Fibroblast of skin of left quadriceps (primary cell): ENCODE measurements around the gene DSCAM.
A peak's percentile ranks its signal among the peaks of the same experiment; 100 is the strongest.

Experiments
- DNase-seq, 2 experiments: peaks; one replicate each; pipeline ENCODE4 v3.0.0-alpha.2; 2013; ENCODE audit warnings: low read depth in 2 of 2

DSCAM gene

DNA sequence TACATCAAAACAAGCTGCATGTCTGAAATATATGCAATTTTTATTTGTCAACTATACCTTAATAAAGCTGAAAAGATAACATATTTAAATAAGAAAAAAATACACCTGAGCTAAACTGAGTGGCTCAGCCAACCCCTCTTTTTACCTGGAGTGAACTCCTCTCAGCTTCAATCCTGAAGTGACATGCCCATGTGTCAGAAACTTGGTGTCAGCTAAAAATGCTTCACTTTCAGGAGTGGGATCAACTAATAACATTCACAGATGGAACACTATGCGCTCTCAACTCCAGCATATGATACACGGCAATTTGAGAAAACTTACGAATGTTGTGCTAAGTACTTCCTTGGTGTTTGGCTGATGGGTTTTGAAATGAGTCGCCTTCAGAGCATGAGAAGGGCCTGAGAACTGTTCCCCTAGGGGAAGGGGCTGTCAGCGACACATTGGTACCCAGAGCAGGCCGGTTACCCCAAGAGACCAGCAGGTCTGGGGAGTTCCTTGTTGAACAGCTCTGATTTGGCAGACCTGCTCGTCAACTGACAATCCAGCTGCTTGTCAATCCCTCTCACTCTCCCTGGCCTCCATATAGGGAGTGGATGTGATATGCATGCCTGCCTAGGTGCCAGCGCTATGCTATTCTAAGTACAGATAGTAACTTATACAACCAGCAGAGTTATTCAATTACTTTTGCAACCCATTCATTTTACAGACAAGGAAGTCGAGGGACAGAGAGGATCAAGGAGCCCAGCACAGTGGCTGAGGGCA is 712.0 kb downstream of the DSCAM start:
- DNase-seq = no peak

DNA sequence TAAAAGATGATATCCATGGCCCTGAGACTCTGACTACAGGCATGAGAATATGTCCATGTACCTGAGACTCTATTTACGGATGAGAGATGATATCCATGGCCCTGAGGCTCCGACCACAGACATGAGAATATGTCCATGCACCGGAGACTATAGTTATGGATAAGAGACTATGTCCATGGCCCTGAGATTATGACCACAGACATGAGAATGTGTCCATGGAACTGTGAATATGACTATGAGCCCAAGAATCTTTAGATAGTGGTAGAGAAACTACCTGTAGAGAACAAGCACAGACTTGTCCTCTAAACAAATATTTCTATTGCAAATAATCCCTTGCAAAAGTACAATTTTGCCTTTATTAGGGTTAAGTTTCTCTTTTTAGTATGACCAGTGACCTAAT is 716.5 kb downstream of the DSCAM start:
- DNase-seq = no peak

DNA sequence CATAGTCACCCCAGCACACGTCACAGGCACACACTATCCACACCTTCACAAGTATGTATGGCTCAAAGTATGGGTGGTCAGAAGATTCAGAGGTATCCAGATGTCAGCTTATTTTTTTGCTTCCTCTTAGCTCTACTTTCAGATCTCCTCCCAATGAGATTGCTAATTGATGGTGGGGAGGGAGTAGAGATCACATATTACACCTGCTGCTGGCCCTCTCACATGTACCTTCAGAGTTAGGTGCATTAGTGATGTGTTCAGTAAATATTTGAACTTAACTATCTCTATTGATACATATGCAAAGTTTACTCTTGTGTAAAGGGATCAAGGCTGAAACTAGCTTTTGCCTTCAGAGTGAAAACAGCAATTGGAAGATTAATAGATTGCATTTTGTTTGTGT is 717.1 kb downstream of the DSCAM start:
- DNase-seq = no peak

DNA sequence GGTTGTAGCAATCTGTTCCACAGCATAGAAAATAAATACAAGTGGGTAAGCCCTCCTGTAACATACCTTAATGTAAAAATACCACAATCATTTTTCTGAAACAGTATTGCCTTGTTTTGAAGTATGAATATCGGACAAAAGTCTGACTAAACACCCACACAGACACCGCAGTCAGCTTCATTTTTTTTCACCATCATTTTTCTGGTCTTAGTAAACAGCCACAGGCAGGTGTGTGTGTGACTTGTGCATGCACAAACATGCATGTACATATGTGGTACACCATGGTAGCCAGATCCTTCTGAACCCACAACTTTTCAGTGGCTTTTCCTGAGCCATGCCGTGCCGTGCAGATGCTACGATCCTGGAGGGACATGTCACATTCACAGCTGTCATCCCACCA is 718.1 kb downstream of the DSCAM start:
- no peak for DNase-seq

DNA sequence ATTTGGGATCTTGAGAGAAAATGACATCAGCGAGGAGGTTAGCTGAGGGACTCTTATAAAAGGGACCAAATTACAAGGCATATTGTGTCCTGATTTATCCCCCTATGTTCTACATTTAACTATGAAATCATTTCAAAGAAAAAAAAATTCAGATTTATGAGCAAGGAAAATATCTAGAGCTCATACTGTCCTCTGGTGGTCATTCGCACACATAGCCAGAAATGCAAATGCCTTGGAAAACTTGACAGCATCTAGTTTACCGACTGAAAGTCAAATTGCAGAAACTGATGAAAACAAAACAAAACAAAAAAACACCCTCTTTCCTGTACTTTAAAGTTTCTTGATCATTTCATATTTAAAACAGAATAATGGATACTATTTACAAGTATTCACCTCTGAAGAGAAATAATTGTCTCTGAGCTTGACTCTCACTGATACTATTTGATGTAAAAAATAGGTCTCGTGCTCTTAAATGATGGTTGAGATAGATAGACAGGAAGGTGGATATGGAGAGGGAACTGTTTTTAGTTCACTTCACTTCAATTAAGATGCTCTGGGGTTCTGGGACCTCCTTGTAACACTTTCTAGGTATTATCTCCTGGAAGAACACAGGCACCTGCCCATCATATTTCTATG is 725.9 kb downstream of the DSCAM start:
- peak; percentile 7 to 10 for DNase-seq

DNA sequence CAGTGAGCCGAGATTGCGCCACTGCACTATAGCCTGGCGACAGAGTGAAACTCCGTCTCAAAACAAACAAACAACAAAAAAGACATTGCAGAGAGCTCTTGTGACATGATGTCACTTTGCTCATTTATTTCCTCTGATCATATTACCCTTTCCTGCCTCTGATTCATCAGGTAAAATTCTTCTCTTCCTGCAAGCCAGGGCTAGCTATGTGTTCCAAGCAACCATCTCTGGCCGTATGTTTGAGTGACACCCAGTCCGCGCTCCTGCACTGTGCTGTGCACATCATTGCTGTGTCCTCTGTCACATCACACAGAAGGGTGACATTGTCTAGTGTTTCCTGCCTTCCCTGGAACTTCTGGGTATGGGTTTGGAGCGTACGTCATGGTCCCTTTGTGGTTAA is 728.4 kb downstream of the DSCAM start:
- no peak for DNase-seq

DNA sequence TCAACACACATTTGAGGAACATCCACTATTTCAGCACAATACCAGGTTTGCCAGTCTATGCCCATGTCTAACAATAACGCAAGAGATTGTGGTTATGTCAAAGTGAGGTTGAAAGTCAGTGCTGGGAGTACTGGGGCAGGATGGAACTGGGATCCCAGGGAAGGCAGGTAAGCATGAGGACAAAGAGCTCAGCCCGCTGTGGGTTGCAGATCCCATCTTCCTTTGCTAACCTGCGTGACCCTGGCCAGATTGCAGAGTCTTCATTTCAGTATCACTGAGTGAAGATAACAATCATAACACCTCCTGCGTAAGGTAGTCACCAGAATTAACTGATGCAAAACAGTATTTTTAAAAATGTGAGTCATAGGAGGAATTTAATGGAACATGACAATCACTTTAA is 729.7 kb downstream of the DSCAM start:
- no peak for DNase-seq

DNA sequence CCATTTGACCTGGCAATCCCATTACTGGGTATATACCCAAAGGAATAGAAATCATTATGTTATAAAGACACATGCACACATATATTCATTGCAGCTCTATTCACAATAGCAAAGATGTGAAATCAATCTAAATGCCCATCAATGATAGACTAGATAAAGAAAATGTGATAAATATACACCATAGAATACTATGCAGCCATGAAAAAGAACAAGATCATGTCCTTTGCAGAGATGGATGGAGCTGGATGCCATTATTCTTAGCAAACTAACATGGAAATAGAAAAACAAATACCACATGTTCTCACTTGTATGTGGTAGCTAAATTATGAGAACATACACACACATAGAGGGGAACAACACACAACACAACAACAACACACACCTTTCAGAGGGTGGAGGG is 731.2 kb downstream of the DSCAM start:
- DNase-seq = no peak

DNA sequence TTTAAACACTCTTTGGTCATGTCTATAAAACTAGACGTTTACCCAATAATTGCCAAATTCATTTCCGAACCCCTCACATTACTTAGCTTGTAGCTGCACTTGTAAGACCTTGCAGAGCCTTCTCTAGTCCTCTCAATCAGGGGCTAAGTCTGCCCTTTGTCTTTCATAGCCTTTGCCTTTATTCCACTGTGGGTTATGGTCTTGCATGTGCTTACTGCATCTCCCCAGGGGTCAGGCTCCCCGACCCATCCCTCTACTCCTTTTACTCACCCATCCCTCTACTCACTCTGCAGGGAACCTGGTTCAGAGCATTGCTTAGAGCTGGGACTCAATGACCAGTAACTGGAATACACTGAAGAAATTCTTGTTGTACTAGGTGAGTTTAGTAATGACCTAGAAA is 744.3 kb downstream of the DSCAM start:
- no peak for DNase-seq

DNA sequence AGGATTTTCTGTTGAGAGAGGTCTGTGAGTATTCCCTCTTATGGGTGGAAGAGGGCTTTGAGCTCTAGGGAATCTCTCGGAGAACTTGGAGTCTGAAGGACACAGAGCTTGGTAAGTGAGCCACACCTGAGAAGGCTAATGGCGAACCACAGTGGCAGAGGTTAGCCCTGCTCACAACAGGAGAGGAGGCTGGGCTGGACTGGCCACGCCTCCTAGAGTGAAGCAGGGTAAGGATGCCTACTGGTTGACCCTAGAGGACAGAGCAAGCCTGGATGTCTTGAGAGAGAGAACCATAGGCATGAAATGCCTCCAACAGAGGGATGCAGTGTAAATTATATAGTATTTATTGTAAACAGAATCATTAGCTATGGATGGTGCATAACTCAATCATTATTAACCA is 747.1 kb downstream of the DSCAM start:
- no peak for DNase-seq

DNA sequence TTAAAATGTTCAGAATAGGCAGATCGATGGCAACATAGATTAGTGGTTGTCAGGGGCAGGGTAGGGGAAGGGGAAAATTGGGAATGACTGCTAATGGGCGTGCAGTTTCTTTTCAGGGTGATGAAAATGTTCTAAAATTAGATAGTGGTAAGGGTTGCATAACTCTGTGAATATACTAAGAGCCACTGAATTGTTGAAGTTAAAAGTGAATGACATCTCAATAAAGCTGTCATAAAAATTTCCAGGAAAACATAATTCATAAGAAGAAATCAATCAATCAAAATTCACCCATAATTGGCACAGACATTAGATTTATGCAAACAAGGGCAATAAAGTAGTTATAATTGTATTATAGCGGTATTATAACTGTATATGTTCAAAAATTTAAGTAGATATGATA is 751.5 kb downstream of the DSCAM start:
- no peak for DNase-seq

DNA sequence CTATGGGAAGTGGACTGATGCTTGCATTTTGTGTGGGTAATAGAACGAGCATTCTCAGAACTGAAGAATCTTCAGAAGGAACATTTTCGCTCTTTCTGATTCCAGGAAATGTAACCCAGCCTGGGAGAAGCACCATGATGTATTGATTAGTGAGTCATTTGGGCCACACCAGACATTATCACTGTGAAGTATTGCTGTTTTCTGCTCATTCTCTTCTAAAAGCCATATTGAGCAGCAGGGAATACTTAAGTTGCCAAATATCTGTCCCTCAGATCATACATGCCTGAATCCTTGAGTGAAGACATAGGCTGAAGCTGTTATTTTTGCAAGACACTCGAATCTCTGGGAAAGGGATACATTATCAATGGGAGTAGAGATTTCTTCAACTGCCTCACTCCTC is 766.6 kb downstream of the DSCAM start:
- DNase-seq = peak; percentile 22 to 27

DNA sequence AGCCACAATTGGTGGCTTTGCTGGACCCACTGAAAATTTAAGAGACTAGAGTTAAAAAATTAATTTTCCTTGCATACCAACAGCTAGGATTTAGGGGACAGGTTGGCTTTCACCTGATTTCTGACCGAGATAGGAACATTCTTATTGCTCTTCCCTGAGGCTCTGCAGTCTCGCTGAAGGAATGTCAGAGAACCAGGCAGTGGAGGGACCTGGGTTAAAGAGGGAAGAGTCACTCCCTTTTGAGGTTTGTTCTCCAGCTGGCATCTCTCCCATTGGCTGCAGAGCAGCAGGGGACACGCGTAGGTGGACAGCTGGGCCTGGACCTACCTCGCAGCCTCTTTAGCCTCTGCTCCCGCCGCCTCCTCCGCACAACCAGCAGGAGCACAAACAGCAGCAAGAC is 772.2 kb downstream of the DSCAM start:
- DNase-seq = no peak

DNA sequence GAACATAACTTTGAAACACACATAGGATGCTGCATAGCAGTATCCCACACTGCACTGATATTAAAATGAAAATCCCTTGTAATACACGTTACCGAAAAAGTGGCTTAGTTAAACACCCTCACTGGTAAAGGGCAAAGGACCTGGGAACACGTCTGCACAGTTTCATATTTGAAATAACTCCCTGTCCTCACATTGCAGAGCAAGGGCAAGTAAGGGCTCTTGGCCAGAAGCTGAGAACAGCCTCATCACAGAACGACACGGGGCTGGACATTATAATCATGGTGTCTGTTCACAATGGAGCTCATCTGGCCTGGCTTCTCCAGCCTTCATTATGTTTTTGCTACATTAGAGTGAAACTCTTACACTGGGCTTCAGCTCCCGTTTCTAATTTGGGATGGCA is 772.8 kb downstream of the DSCAM start:
- no peak for DNase-seq

DNA sequence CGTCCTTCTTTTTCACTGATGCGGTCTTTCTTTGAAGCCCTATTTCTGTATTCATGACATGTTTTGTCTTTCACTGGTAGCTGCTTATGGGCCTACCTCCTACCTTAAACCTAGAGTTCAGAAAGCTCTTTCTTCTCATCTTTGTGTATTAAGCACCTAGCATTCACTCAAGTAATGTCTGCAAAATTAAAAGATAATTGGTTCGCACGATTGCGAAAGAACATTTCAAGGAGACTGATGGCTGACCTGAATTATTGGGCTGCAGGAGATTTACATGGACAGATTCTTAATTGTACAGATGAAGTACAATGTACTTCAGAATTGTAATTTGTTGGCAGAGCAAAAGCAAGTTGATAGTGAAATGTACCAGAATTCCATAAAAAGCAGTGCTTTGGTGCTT is 773.3 kb downstream of the DSCAM start:
- no peak for DNase-seq

DNA sequence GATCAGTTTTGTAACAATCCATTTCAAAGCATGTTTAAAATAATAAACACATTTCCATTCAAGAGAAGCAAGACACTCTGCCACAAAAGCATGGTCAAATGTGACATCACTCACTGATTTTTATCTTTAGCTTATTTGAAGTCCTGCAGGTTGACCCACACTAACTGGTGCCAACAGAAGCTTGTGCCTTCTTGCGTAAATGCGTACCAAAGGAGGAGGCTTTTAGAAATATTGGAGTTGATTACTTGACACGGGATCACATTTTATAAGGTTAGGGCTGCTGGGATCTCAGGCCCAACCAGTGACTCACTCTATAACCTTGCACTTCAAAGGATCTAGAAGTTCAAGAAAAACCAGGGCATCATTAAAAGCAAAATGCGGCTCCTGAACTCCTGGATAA is 776.1 kb downstream of the DSCAM start:
- no peak for DNase-seq

DNA sequence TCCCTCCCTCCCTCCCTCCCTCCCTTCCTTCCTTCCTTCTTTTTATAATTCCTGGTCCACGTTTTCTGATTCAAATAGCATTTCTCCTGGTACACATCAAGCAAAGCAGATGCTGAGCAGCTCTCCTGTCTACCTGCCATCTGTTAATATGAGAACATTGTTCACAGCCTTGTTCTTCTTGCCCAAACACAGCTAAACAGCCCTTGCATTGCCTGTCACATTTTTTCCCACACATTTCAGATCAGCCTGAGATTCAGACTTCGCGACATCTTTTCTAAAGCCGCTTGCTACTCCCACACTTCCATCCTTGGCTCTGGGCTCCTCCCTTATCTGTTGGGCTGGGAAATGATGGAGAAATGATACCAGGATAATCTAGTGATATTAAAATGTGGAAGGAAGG is 779.2 kb downstream of the DSCAM start:
- no peak for DNase-seq

DNA sequence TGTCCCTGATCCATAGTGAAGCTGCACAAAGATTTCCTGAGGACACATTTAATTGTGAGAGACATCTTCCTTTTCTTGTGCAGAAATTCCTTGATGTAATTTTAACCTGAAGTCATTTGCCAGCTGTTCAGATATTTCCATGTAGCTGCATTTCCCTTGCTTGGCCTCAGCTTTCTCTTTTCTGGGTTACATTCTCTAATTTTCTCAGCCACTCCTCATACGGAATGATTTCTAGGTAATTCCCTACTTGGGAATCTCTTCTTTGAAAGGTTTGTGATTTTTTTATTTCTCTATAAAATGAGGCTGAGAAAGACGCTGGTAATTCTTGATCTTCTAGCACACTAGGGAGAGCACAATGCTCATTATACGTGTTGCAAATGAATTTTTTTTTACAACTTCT is 780.7 kb downstream of the DSCAM start:
- no peak for DNase-seq

DNA sequence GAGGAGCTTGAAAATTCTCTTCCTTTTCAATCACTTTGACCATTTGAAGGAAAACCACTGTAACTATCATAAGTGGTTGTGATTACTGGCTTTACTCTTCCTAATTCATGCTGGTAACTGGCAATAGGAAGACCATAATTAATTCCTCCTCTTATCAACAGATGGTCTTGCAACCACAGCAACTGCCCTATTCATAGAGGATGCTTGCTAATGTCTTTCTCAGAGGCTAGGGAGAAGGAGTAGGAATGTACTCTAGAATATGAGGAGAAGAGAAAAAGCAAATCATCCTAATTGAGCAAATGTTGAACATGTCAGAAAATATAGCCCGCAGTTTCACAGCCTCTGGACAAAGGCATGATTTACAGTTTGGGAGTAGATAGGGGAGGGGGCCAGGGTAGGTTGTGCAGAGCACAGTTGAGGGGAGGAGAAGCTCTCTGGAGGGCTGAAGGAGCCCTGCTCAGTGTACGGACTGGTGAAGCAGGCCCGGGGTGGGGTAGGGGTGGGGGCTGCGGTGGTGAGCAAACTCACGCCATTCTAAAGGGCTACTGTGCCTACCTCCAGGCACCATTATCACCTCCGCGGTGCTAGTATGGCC is 786.8 kb downstream of the DSCAM start:
- no peak for DNase-seq

DNA sequence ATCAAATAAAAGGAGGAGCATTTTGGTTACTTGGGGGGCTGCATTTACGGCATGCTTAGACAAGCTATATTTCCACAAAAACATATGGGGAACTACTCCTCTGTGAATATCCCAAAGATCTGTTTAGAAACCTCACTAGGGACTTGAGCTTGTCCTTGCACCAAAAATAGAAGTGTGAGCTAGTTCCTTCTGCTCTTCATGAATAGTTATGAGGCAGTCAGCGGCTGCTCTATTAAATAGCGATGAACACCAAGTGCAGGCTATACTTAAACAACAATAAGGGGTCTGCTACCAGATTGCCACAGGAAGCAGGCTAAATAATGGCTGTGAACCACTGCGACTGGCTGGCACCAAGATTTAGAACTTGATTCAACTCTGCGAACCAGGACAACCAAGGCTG is 789.6 kb downstream of the DSCAM start:
- DNase-seq = no peak

DNA sequence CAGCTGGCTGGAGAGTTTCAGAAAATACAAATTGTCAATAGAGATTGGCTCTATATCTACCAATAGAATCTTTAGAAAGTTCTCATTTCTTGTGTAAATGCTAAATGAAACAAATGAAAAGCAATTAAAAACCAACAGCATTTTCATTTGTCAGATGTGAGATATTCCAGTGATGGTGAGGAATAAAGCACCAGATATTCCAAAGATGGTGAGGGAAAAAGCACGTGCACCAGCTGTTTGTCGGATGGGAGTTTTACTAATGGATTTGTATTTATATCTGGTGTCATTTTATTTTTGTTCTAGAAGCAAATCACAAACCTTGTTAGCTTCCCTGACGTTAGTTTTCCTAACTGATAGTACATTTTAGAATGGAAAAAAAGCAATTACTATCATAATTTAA is 790.9 kb downstream of the DSCAM start:
- DNase-seq = no peak

DNA sequence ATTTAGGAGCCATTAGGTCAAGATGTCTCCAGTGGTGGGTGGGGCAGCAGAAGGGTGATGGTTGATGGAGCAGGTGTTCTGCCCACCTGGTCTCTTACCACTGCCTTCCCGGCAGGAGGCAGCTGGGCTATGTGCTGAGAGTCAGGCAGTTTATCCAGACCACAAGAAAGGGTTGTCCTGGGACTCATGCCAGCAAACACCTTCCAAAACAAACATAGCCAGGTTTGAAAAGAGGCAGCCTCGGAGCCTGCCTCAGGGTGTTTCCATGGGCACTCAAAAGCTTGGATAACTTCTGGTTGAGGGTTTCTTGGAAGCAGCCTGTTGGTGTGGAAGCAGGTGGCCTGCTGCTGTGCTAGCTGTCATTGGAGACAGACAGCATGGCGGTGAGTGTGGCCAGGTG is 792.6 kb downstream of the DSCAM start:
- no peak for DNase-seq

DNA sequence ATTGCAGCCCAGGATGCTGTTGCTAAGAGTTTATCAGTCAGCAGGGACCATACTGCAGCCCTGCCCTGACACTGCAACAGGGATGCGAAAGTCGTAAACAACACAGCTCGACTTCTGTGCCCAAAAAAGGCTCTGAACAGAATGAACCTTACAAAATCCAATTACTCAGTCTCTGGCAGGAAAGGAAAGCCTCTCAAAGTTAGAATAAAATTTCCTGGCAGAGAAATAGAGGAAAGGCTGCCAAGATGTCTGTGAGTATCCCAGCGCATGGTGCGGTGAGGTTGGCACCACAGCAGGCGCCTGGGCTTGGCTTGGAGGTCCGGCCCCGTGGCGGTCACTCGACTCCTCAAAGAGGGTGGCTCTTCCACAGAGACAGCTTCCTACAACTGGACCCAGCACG is 794.0 kb downstream of the DSCAM start:
- DNase-seq = no peak
